NK-92 (cell line): ENCODE data around the gene NUPR2.
"Not testable (repeated sequence)": the region's sequence is repeated elsewhere in the genome, so short reads cannot be mapped to it uniquely, and the experiment has no call there.

Experiments used
- DNase-seq: peaks from one replicate; lab custom pipeline; 2025; ENCODE audit not compliant: unreplicated experiment; lab: John Stamatoyannopoulos, UW

The NUPR2 gene

GRCh38 chr7:56086761-56087160, 29.5 kb downstream of the NUPR2 start:
- no peak for DNase-seq

- DNase-seq = no peak
These were observed 32.9 kb downstream of the NUPR2 start for GRCh38 chr7:56083150-56083785.

GRCh38 chr7:56081626-56082340, 34.4 kb downstream of the NUPR2 start:
- DNase-seq = no peak

- DNase-seq = not testable (repeated sequence)
These were observed 35.3 kb downstream of the NUPR2 start for GRCh38 chr7:56080726-56081435.

GRCh38 chr7:56079450-56080185, 36.6 kb downstream of the NUPR2 start:
- no peak for DNase-seq

GRCh38 chr7:56078196-56078595, 38.0 kb downstream of the NUPR2 start:
- no peak for DNase-seq

- DNase-seq = no peak
These were observed 38.5 kb downstream of the NUPR2 start for GRCh38 chr7:56077681-56078080.

GRCh38 chr7:56074371-56074791, 41.8 kb downstream of the NUPR2 start:
- no peak for DNase-seq

GRCh38 chr7:56066376-56066775, 49.8 kb downstream of the NUPR2 start:
- not testable (repeated sequence) for DNase-seq
